ENCODE data around the gene UNC93A. TPM values are rescaled to one million over a fixed set of nuclear protein-coding genes. Genes with fewer than 3 reads are reported as not detected.
"Not testable (repeated sequence)": the region's sequence is repeated elsewhere in the genome, so short reads cannot be mapped to it uniquely, and the experiment has no call there.

UNC93A gene
- total RNA-seq, 1 donor from 2014 or later: not detected

DNA sequence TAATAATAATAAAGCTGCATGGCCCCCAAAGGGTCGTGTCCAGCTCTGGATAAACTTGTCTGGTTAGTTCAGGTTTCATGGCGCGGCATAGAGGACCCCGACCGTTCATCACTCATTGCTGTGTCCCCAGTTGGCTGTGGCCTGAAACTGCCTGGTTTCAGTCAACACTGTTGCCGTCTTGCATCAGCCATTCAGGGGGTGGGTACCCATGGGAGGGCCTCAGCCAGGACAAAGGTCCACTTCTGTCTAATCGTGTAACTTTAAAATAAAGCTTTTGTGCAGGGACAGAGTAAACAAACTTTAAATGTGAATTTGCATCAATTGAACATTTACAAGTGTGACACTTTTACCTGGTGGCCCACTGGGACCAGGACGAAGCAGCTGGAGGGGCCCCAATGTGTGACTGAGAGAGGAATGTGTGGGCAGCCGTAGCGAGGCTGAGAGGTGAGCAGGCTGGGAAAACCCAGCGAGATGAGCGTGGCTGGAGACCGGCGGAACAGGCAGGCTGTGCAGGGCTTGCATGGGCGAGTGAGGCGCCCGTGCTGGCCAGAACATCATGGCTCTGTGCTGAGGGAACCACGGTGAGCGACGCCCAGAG lies 22.3 kb upstream of the UNC93A start:
- intact Hi-C loops (cut with DNase I): no loop called here
- ATAC-seq (ENCODE audit: poor library complexity) (no peak), DNase-seq (no peak)

DNA sequence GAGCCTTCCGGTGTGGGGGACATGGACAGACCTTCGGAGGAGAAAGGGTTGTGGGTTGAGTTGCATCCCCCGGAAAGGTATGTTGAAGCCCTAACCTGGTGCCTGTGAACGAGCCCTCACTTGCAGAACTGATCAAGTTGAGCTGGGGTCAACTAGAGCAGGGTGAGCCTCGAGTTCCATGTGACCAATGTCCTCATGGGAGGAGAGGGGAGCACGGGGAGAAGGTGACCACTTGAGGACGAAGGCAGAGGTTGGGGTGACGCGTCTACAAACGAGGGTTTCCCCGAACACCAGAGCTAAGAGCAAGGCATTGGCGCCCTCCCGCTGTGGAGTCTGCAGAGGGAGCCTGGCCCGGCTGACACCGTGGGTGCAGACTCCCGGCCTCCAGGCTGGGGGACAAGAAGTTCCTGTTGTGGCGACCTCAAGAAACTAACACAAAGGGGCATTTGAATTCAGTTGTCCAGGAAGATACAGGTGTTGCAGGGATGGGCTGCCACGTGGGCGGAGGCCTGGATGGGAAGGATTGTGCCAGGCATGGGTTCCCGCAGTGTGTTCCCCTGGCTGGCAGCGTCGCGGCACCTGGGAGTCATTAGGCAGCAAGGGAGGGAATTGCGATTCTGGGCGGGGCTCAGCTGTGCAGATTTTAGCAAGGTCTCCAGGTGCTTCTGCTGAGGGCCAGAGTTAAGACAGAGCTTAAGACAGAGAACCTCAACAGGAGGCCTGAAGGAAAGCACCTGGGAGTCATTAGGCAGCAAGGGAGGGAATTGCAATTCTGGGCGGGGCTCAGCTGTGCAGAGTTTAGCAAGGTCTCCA lies 20.4 kb upstream of the UNC93A start:
- DNase-seq: no peak
- intact Hi-C loops (cut with DNase I): no loop called here
- ATAC-seq (ENCODE audit: poor library complexity): no peak

DNA sequence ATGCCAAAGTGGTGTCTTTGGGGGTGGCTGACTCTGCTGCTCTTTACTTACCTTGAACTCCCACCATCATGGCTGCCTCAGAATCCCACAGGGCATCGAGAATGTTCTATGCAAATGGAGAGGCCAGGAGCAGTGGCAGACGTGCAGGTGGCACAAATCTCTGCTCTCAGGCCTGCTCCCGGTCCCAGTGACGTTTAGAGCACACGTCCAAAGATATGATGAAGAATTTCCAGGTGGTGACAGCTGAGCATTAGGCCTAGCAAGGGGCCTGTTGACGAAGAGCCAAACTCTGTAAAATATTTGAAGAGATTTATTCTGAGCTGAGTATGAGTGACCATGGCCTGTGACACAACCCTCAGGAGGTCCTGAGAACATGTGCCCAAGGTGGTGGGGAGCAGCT lies 19.0 kb upstream of the UNC93A start:
- intact Hi-C loops (cut with DNase I): no loop called here
- DNase-seq: no peak
- no peak for ATAC-seq (ENCODE audit: poor library complexity)

DNA sequence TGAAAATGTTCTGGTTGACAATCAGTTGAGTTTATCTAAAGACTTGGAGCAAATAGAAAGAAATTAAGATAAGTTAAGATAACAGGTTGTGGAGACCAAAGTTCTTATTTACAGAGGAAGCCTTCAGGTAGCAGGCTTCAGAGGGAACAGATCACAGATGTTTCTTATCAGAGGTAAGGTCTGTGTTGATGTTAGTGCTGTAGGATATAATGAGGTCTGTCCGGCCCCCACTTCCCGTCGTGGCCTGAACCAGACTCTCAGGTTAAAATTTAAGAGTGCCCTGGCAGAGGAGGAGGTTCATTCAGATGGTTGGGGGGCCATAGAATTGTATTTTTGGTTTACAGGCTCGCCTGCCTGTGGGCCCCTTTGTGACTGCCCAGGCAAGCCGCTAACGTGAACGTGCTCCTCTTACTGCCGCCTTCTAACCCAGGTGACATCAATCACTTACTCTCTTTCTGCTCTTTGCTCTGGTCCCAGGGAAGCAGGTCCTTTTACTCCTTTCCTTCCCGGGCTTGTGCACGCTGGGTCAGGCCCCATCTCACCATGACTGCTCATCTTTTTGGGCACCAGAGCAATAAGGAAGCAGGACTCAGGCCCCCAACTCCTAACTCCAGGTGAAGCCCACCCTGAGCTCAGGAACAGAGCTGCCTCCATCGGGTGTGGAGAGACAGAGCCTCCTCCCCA lies 18.3 kb upstream of the UNC93A start:
- intact Hi-C loops (cut with DNase I): no loop called here
- DNase-seq (no peak), ATAC-seq (ENCODE audit: poor library complexity) (no peak)

DNA sequence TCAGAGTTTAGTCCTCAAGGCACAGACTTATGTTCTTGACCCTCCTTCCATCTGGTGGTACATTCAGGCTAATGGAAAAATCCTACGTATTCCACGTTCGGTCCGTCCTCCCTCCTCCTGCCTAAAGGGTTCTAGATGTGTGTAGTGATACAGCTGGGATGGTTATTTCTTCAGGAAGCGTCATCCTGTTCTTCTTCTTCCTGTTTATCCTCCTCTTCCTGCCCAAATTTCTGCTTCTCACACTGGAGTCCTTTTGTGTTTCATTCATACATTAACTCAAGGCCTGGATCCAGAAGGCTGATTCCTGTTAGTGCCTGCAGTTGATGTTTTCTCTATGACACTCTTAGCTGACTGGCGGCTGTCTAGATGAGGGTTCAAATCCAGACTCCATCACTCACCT lies 16.8 kb upstream of the UNC93A start:
- intact Hi-C loops (cut with DNase I): no loop called here
- ATAC-seq (ENCODE audit: poor library complexity): no peak
- DNase-seq: no peak

DNA sequence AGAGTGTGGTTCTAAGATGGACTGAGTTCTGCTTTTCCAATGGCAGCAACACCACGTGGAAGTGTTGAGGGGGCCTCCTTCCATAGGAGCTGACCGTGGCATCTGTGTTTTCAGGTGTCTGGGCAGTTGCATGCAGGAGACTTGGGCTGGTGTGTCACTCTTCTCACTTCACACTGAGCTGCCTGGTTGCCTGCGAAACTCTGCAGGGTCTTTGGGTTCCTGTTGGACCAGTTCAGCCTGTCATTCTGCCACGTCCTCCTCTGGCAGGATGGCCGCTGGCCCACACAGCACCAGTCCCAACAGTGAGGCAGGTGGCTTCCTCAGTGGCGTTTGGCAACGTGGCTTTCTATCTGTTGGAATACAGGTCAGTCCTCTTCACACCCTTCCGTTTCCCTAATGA lies 16.1 kb upstream of the UNC93A start:
- intact Hi-C loops (cut with DNase I): no loop called here
- ATAC-seq (ENCODE audit: poor library complexity): no peak
- DNase-seq: no peak

DNA sequence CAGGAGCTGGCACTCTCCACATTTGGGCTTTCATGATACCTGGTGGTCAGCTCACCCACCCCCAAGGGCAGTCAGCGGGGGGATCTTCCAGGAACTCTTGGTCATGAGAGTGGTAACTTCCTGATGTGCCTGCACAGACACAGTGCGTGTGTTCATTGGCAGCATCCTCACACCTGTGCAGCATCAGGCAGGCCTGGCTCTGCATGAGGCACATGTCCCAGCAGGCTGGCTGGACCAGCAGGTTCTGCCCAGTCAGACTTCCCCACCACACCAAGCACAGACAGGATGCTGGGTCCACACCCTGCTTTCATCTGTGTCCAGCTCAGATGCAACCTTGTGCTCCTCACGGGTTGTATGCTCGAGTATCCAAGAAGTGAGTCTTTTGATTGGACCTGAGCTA lies 15.7 kb upstream of the UNC93A start:
- DNase-seq: no peak
- intact Hi-C loops (cut with DNase I): no loop called here
- ATAC-seq (ENCODE audit: poor library complexity): no peak

DNA sequence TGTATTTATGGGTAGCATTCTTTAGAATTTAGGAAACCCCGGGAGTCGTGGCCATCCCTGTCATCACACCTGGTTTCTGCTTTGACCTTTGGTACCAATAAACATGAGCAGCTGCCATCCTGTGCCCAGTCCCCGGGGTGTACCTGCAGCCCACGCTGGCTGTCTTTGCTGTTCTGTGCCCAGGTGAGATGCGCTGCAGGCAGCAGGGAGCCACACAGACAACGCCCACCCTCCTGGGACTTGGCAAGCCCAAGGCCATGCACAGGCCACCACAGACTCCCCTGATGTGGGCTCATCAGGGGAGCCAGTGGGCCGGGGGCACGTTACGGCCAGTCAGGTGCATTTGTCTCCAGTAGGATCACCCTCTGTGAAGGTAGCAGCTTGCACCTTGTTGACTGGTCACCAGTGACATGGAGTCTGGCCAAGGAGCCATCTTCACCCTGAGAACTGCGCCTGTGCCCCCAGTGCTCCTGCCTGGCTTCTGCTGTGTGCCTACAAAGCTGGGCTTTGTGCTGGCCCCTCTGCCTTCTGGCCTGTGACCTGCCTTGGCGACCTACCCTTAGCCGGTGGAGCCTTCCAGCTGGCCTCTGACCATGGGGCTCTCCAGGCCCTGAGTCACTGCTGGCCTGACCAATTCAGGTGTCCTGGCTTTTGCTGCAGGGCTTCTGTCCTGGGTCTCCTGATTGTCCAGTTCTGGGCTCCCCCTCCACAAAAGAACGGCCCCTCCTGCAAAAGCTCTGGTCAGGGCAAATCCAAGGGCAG lies 14.2 kb upstream of the UNC93A start:
- DNase-seq: peak; percentile 26
- intact Hi-C loops (cut with DNase I): no loop called here
- ATAC-seq (ENCODE audit: poor library complexity): no peak

DNA sequence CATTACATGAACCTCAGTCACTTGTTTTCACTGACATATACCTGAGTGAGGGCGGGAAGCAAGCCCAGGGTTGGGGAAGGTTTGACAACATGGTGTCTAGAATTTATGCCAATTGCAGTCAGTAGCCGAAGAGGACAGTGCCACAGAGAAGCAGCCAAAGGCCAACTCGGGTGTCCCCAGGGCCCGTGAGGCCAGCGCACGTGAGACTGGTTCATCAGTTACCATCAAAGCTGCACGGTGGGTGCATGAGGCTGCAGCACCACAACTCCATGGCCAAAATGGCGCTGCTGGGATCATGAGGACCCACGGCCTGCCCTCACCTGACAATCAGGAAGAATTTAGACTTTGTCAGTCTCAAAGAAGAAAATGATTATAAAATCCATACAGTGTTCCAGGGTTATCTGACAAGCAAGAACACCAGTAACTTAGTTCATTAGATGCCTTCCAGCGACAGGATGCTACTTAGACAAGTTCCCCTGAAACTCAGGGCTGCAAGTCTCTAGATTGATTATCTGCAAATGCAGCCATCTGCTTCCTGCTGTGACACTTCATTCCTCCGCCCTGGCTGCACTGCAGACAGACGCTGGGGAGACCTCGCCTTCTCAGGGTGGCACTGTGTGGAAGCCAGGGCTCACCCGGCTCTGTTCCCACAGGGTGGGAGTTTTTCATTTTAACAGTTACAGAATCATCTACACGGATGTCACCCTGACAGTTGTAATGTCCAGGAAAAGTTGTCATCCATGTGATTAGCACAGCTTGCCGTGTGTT lies 12.8 kb upstream of the UNC93A start:
- ATAC-seq (ENCODE audit: poor library complexity); intact Hi-C loops (cut with DNase I); DNase-seq: not testable (repeated sequence)

DNA sequence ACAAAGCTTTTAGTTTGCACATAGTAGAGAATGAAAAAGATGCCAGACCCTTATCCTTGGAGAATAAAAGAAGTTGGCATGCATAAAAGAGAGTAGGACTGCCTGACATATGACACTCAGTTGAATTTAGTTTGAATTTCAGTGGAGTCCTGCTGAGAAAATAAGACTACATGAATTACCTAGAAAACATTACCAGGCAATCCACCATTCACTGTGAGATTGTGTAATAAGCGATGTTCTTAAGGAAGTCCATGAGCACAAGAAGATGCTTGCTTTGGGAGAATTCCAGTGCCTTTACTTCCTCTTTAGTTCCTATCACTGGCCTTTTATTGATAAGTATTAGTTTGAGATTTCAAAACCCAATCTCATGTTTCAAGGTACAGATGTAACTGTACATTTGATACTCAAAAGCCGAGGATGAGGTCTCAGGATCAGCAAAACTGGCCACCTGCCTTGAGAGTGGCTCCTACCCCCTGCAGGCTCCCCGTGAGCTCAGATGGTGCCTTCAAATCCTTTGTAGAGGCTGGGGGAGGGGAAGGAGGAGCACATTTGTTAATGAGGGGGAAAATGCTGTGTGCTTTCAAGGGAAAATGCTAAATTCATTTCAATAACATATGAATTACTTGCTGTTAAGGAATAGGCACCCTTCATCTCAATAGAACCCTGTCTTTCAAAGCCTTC lies 11.2 kb upstream of the UNC93A start:
- ATAC-seq (ENCODE audit: poor library complexity): no peak
- DNase-seq: no peak
- intact Hi-C loops (cut with DNase I): no loop called here

DNA sequence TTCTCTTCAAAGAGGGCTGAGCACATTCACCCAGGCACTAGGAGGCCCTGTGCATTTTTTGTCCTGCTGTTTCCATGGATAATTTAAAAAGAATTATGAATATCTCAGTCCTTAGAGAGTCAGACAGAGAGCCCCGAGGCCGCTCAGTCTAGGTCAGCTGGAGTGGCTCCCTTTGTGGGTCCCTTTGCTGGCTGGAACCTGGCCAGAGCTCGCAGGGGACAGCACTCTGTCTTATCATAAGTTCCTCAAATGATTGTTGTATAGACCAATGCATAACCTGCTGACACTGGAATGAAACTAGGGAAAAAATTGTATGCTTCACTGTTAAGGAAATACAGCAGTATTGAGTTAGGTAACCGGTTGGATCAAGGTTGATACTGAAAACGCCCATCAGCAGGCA lies 10.6 kb upstream of the UNC93A start:
- intact Hi-C loops (cut with DNase I); ATAC-seq (ENCODE audit: poor library complexity): not testable (repeated sequence)
- DNase-seq: peak; percentile 36

DNA sequence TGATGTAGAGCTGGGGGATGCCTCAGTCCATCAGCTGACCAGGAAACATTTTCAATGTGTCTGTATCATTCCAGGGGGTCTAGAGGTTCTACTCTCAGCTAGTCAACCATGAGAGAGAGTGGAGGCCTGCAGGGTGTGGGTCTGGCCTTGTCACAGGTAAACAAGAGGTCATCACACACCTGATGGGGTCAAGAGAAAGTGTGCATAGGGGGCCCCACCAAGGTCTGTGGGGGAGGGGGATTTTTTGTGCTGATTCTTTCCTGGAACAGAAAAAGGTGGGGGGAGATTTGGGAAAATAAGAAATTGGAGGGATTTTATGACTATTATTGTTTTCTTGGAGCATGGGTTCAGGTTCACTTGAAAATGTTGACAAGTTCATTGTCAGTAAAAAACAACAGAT lies 8.9 kb upstream of the UNC93A start:
- ATAC-seq (ENCODE audit: poor library complexity): no peak
- intact Hi-C loops (cut with DNase I): no loop called here

DNA sequence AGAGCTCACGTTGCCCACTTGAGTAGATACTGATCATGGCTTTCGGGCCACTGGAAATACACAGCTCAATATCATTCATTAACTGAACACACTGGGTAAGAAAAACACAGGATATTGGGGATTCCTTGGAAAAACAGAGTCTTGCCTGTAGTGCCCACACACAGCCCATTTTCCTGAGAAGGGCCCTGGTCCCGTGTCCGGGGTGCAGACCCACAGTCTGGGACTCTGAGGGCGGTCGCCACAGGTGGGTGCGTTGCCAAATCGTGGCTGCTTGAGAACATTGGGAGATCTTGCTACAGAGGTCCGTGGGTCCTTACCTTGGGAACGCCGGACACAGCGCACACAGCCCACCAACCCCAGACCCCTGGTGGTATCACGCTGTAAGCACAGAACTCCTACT lies 6.5 kb upstream of the UNC93A start:
- ATAC-seq (ENCODE audit: poor library complexity); intact Hi-C loops (cut with DNase I): not testable (repeated sequence)

More for the DNA sequence above, 8.9 kb upstream of the UNC93A start:
- no peak for DNase-seq

DNA sequence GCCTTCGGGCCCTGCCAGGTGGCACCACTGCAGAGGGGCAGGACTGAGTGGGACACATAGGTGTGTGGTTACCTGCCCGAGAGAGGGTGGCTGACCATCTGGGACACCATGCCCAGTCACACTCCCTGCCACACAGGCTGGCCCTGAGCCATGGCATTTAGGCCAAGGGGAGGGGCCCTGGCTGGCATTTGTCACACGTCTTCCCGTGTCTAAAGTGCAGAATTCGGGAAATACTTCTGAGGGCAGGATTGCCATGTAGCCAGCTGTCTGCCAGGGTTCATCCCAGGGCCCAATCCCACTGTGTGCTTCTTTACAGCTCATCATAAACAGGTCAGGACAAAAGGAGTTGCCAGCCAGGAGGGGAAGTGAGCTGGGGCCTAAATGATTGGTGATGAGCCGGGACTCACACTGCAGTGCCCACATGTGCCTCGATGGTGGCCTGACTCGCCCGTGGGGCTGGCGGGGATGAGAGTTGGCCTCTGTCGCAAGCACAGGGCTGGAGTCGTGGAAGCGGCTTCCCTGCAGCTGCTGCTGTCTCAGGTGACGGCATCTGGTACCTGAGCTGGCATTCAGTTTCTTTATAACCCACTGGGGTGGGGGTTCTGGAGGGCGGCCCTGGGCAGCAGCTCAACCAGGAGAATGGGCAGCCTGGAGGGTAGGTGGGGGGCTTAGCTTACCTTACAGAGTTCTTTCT lies 5.9 kb upstream of the UNC93A start:
- DNase-seq: no peak
- ATAC-seq (ENCODE audit: poor library complexity): no peak
- intact Hi-C loops (cut with DNase I): no loop called here

More for the DNA sequence above, 6.5 kb upstream of the UNC93A start:
- not testable (repeated sequence) for DNase-seq

DNA sequence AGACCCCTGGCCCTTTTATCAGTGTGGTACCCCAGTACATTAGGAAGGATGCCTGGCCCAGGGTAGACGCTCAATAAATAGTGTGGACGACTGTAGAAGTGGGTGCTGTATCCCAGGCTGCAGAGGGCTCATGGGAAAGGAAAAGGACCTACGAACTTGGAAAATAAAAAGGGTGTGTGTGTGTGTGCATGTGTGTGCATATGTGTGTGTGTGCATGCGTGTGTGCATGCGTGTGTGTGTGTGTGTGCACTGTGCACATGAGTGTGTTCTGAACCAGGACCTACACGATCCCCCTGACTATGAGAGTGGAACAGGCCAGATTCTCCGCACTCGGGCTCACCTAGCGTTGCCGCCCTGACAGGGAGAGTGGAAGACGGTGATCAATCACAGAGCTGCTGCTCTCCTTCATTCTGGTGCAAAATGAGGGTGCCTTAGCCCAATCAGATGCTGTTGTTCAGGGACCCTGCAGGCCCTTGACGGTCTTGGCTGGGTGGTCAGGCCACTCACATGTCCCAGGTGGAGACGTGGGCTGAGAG lies 3.5 kb upstream of the UNC93A start:
- intact Hi-C loops (cut with DNase I): no loop called here
- no peak for ATAC-seq (ENCODE audit: poor library complexity)
- no peak for DNase-seq

DNA sequence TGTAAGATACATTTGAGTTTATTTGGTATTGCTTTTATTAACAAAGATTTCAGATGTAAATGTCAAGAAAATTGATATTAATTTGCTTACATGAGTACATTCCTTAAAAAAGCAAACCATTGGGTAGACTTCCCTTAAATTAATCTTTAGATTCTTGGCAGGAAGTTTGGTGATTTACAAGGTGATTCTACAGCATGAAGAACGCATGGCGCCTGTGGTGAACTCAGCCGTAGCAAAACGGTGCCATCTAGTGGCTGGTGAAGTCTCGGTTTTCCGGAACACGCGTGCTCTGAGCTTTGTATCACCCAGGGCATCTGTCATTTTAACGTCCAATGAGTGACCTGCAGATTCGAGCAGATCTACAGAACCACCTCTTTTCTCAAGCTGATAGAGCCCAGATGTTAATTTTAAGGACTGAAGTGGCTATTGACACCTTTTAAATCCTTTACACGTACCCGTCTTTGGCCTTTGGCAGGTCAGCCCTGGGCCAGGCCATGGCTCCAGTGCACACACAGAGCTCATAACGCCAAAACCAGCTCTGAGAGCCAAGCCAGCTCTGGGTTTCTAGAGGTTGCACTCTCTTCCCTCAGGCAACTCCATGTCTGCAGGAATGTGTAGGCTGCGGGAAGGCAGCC lies 2.4 kb upstream of the UNC93A start:
- DNase-seq; intact Hi-C loops (cut with DNase I): not testable (repeated sequence)
- ATAC-seq (ENCODE audit: poor library complexity): peak; percentile 85

DNA sequence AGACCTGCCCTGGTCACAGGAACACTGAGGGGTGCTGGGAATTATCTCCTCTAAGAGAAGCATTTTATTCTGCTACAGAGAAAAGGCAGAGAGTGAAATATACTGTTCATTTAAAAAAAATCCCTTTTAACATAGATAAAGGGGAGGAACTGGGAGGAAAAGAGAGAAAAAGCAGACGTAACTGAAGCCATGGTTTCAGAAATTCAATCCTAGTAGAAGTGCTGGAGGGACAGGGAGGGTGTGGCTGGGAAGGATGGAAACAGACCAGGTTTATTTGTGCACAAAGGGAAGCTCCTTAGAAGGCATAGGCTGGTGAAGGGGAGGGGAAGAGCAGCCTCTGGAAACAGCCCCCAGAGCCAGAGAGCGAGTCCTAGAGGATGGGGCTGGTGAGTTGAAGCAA lies 1.8 kb upstream of the UNC93A start:
- intact Hi-C loops (cut with DNase I); DNase-seq; ATAC-seq (ENCODE audit: poor library complexity): not testable (repeated sequence)

All from Right ventricle myocardium superior (tissue), 1 donor.